H1 (cell line): ENCODE results near the gene ATF7. TPM values are rescaled to one million over a fixed set of nuclear protein-coding genes. Genes with fewer than 3 reads are reported as not detected.
A peak's percentile ranks its signal among the peaks of the same experiment; 100 is the strongest.

Experiments used
- CTCF ChIA-PET: fragments of 300-600 bp; sonication (Branson Sonifier 250); formaldehyde crosslinking; loops from one replicate; lab custom pipeline; 2021; ENCODE audit not compliant: partially characterized antibody; lab: Charles Lee
- POLR2A ChIA-PET: fragments of 300-600 bp; sonication (Branson Sonifier 250); formaldehyde crosslinking; loops from one replicate; lab custom pipeline; 2021; ENCODE audit warnings: inconsistent platforms; ENCODE audit not compliant: partially characterized antibody; lab: Charles Lee
- DNase-seq, 2 experiments: peaks; one replicate each; pipeline versions ENCODE4 v3.0.0 to v3.0.0-alpha.2; 2010 to 2022; ENCODE audit warnings: low spot score in 2 of 2, low read depth in 1 of 2, mixed read lengths in 1 of 2
- FAIRE-seq: peaks from 2 replicates; lab custom pipeline; 2011; peaks lifted over from hg19 to GRCh38; lab: Jason Lieb, UNC
- H2AFZ ChIP-seq: 2 replicates; pipeline ENCODE4 v1.8.1; 2012; ENCODE audit warnings: low read length, inconsistent platforms
- H2AK5ac ChIP-seq: 2 replicates; pipeline ENCODE4 v1.6.1; 2013; ENCODE audit warnings: low read depth, low read length
- H2BK120ac ChIP-seq: replicated peaks from 2 replicates; pipeline ENCODE3; 2013; ENCODE audit warnings: low read depth, low read length, inconsistent platforms
- H2BK12ac ChIP-seq: 2 replicates; pipeline ENCODE4 v1.6.1; 2013; ENCODE audit warnings: low read depth, low read length
- H2BK15ac ChIP-seq: 2 replicates; pipeline ENCODE4 v1.6.1; 2013; ENCODE audit warnings: low read length
- H2BK20ac ChIP-seq: 2 replicates; pipeline ENCODE4 v1.6.1; 2013; ENCODE audit warnings: low read length
- H2BK5ac ChIP-seq: 2 replicates; pipeline ENCODE4 v1.6.1; 2013; ENCODE audit warnings: low read depth, low read length
- H3K14ac ChIP-seq: 2 replicates; pipeline ENCODE4 v1.6.1; 2013; ENCODE audit warnings: inconsistent platforms; ENCODE audit not compliant: insufficient read length
- H3K18ac ChIP-seq: 2 replicates; pipeline ENCODE4 v1.6.1; 2013; ENCODE audit warnings: low read length; ENCODE audit errors: extremely low read depth
- H3K23ac ChIP-seq: 2 replicates; pipeline ENCODE4 v1.6.1; 2013; ENCODE audit warnings: inconsistent platforms; ENCODE audit not compliant: insufficient read length
- H3K23me2 ChIP-seq: 2 replicates; pipeline ENCODE4 v1.6.1; 2013; ENCODE audit warnings: low read depth, low read length
- H3K27ac ChIP-seq: 2 replicates; pipeline ENCODE4 v1.6.1; 2011; ENCODE audit warnings: low read depth, low read length, inconsistent platforms
- H3K27me3 ChIP-seq, 4 experiments: replicated peaks in 1 of 4; 1 replicate in 1 of 4; 2 replicates in 3 of 4; pipeline versions ENCODE4 v1.6.1 to v1.8.1; 2011 to 2013; ENCODE audit warnings: low read length in 3 of 4, mild to moderate bottlenecking in 3 of 4, inconsistent platforms in 2 of 4, mixed read lengths in 2 of 4, moderate library complexity in 1 of 4; ENCODE audit not compliant: control insufficient read depth in 3 of 4, insufficient read depth in 3 of 4; ENCODE audit errors: extremely low read depth in 1 of 4
- H3K36me3 ChIP-seq, 4 experiments: 2 replicates each; pipeline versions ENCODE4 v1.6.1 to v1.8.1; 2011 to 2013; ENCODE audit warnings: mild to moderate bottlenecking in 4 of 4, low read length in 3 of 4, moderate library complexity in 2 of 4, control low read depth in 1 of 4, inconsistent platforms in 1 of 4; ENCODE audit not compliant: insufficient read depth in 4 of 4, control insufficient read depth in 2 of 4
- H3K4ac ChIP-seq: replicated peaks from 2 replicates; pipeline ENCODE3; 2013; ENCODE audit warnings: low read length, low read depth, mixed read lengths, inconsistent platforms; ENCODE audit not compliant: insufficient read length
- H3K4me1 ChIP-seq, 4 experiments: replicated peaks in 1 of 4; 1 replicate in 1 of 4; 2 replicates in 3 of 4; pipeline versions ENCODE4 v1.6.1 to v1.8.1; 2011 to 2013; ENCODE audit warnings: low read length in 3 of 4, inconsistent platforms in 2 of 4, mixed read lengths in 1 of 4; ENCODE audit not compliant: insufficient read depth in 4 of 4, control insufficient read depth in 3 of 4
- H3K4me2 ChIP-seq, 2 experiments: 2 replicates each; pipeline versions ENCODE4 v1.6.1 to v1.8.1; 2011 to 2013; ENCODE audit warnings: low read depth in 2 of 2, low read length in 2 of 2, control low read depth in 1 of 2, inconsistent platforms in 1 of 2, mild to moderate bottlenecking in 1 of 2; ENCODE audit not compliant: insufficient read depth in 1 of 2
- H3K4me3 ChIP-seq, 4 experiments: fragments of 200-600, 300-600 bp in 1 of 4; sonication (generic), shearing (Covaris generic), sonication (Bioruptor Twin) in 1 of 4; 2 replicates each; pipeline versions ENCODE4 v1.5.1 to v1.8.1; 2011 to 2016; ENCODE audit warnings: low read length in 4 of 4, low read depth in 3 of 4, control low read depth in 2 of 4, inconsistent platforms in 2 of 4, mild to moderate bottlenecking in 2 of 4, mixed read lengths in 1 of 4, moderate library complexity in 1 of 4; ENCODE audit not compliant: insufficient read depth in 2 of 4; ENCODE audit errors: extremely low read depth in 1 of 4
- H3K56ac ChIP-seq: replicated peaks from 2 replicates; pipeline ENCODE3; 2013; ENCODE audit warnings: low read depth, mild to moderate bottlenecking, mixed read lengths, low read length, inconsistent platforms; ENCODE audit not compliant: insufficient read length
- H3K79me1 ChIP-seq: 2 replicates; pipeline ENCODE4 v1.6.1; 2013; ENCODE audit warnings: low read depth, low read length, control low read depth
- H3K79me2 ChIP-seq, 2 experiments: 2 replicates each; pipeline versions ENCODE4 v1.6.1 to v1.8.1; 2012 to 2013; ENCODE audit warnings: low read length in 2 of 2, mild to moderate bottlenecking in 2 of 2, inconsistent platforms in 1 of 2; ENCODE audit not compliant: insufficient read depth in 2 of 2, control insufficient read depth in 1 of 2
- H3K9ac ChIP-seq, 4 experiments: replicated peaks in 1 of 4; 1 replicate in 1 of 4; 2 replicates in 3 of 4; pipeline versions ENCODE4 v1.6.1 to v1.8.1; 2011 to 2013; ENCODE audit warnings: low read depth in 3 of 4, low read length in 3 of 4, control low read depth in 2 of 4, mild to moderate bottlenecking in 2 of 4, moderate library complexity in 2 of 4, inconsistent platforms in 1 of 4; ENCODE audit errors: extremely low read depth in 1 of 4
- H3K9me3 ChIP-seq, 2 experiments: 2 replicates each; pipeline versions ENCODE4 v1.6.1 to v1.8.1; 2012 to 2013; ENCODE audit warnings: mild to moderate bottlenecking in 2 of 2, moderate library complexity in 2 of 2, control low read depth in 1 of 2, inconsistent platforms in 1 of 2, low read depth in 1 of 2, low read length in 1 of 2, mixed read lengths in 1 of 2; ENCODE audit not compliant: insufficient read depth in 2 of 2
- H4K20me1 ChIP-seq, 2 experiments: replicated peaks in 1 of 2; 2 replicates each; pipeline versions ENCODE3 to v1.8.1; 2011 to 2013; ENCODE audit warnings: inconsistent platforms in 2 of 2, low read length in 2 of 2, mild to moderate bottlenecking in 1 of 2; ENCODE audit not compliant: insufficient read depth in 2 of 2, control insufficient read depth in 1 of 2
- H4K5ac ChIP-seq: 2 replicates; pipeline ENCODE4 v1.6.1; 2013; ENCODE audit warnings: low read length, low read depth, mixed read lengths, inconsistent platforms; ENCODE audit not compliant: insufficient read length
- H4K8ac ChIP-seq: 2 replicates; pipeline ENCODE4 v1.8.0; 2013; ENCODE audit warnings: mild to moderate bottlenecking, moderate library complexity, low read length, inconsistent platforms; ENCODE audit not compliant: insufficient read depth; ENCODE audit errors: extremely low read depth
- H4K91ac ChIP-seq: replicated peaks from 2 replicates; pipeline ENCODE3; 2013; ENCODE audit warnings: low read length, mixed read lengths, inconsistent platforms; ENCODE audit not compliant: insufficient read length
- CEBPB ChIP-seq: IDR thresholded peaks from 2 replicates; pipeline ENCODE4 v1.6.1; 2012; ENCODE audit warnings: low read depth, low read length
- KDM1A ChIP-seq: fragments of 200-600, 300-600 bp; sonication (generic); IDR thresholded peaks from 2 replicates; pipeline ENCODE4 v1.7.1; 2016; ENCODE audit warnings: mild to moderate bottlenecking, low read length, borderline replicate concordance
- MAFK ChIP-seq: IDR thresholded peaks from 2 replicates; pipeline ENCODE4 v1.6.1; 2012; ENCODE audit warnings: low read depth, mild to moderate bottlenecking, improper control_type of control experiment, low read length
- POLR2A ChIP-seq, 2 experiments: IDR thresholded peaks; 1 replicate in 1 of 2; 2 replicates in 1 of 2; pipeline ENCODE4 v1.6.1; 2011; ENCODE audit warnings: low read depth in 2 of 2, low read length in 2 of 2, mild to moderate bottlenecking in 2 of 2; ENCODE audit errors: control extremely low read depth in 1 of 2
- POLR2AphosphoS5 ChIP-seq: IDR thresholded peaks from 2 replicates; pipeline ENCODE4 v1.6.1; 2011; ENCODE audit warnings: low read depth, low read length
- RXRA ChIP-seq: IDR thresholded peaks from 2 replicates; pipeline ENCODE4 v1.6.1; 2011; ENCODE audit warnings: low read depth, mild to moderate bottlenecking, low read length, moderate library complexity; ENCODE audit not compliant: insufficient read depth
- SP1 ChIP-seq: IDR thresholded peaks from 2 replicates; pipeline ENCODE4 v1.6.1; 2011; ENCODE audit warnings: low read depth, low read length
- TEAD4 ChIP-seq: IDR thresholded peaks from 2 replicates; pipeline ENCODE4 v1.6.1; 2012; ENCODE audit warnings: low read depth, low read length, inconsistent platforms, mixed read lengths
- YY1 ChIP-seq: IDR thresholded peaks from 2 replicates; pipeline ENCODE4 v1.6.1; 2011; ENCODE audit warnings: low read depth, mild to moderate bottlenecking, low read length
- ZNF274 ChIP-seq: IDR thresholded peaks from 2 replicates; pipeline ENCODE4 v1.7.0; 2012; ENCODE audit warnings: low read length, borderline replicate concordance; ENCODE audit errors: extremely low read depth
- WGBS, 2 experiments: shearing (Covaris generic) in 1 of 2; methylation state at CpG; one replicate each; pipeline versions ENCODE4 v1.1.6 to v1.1.7; 2013 to 2015; ENCODE audit warnings: low lambda C conversion rate in 2 of 2, mixed read lengths in 2 of 2, inconsistent platforms in 1 of 2, low coverage in 1 of 2, missing lambda C conversion rate in 1 of 2; ENCODE audit not compliant: insufficient replicate concordance in 2 of 2, insufficient coverage in 1 of 2, insufficient read length in 1 of 2; ENCODE audit errors: extremely low coverage in 1 of 2, missing lambda C conversion rate in 1 of 2; 5-methylcytosine and 5-hydroxymethylcytosine counted together
- polyA plus RNA-seq, 7 experiments: library from polyadenylated mRNA; depleted of rRNA in 3 of 7; stranded (reverse) in 5 of 7; unstranded in 2 of 7; fragments of >200 nt in 5 of 7; fragments of 200-250 nt in 2 of 7; gene quantifications; 1 replicate in 5 of 7; 2 replicates in 1 of 7; 4 replicates in 1 of 7; pipeline versions ENCODE4 v1.2.1 to v1.2.3, GENCODE V29; 2011 to 2013; ENCODE audit warnings: missing spikeins in 2 of 7, mixed read lengths in 2 of 7
- total RNA-seq: library from RNA; stranded (reverse); fragmentation: NEBNext Ultra II Directional; extraction: Animal tissue kit (Norgen Biotek cat#: 25700); gene quantifications from 2 replicates; pipeline ENCODE4 v1.2.1, GENCODE V29; 2021
- TF ChIP-seq, protein P1 (sequence below): IDR thresholded peaks from 2 replicates; pipeline ENCODE4 v1.6.1; 2011; ENCODE audit warnings: low read length, improper control_type of control experiment

The ATF7 gene
- total and polyA plus RNA-seq, 2 of the 8 experiments (the other 6 are each of a cell fraction or from before 2014, with no cell fraction given): 10.1 to 16.6 TPM

- Histone ChIP-seq H3K14ac (no peak overlapping the region), H3K27ac (no peak overlapping the region), H3K36me3 (peaks cover 2 to 40% (median 14%) of the 10 kb centered on the region in 4 experiments; a peak in 5 of 8 replicates), H2BK120ac (no peak overlapping the region), H2AFZ (no peak overlapping the region), H3K23ac (no peak overlapping the region), H4K20me1 (peaks cover 12 to 28% of the 10 kb centered on the region in 2 experiments), H2BK12ac (no peak overlapping the region), H3K4me1 (peaks cover 0 to 5% (median 0%) of the 10 kb centered on the region in 4 experiments; a peak in 2 of 7 replicates), H3K4me2 (no peak overlapping the region), H3K9ac (no peak overlapping the region), H4K5ac (no peak overlapping the region), H2BK5ac (no peak overlapping the region), H3K56ac (no peak overlapping the region), H2BK20ac (no peak overlapping the region), H4K91ac (no peak overlapping the region), H3K4me3 (no peak overlapping the region), H3K23me2 (no peaks in the 10 kb centered on the region), H3K9me3 (no peaks in the 10 kb centered on the region), H2AK5ac (no peak overlapping the region), H3K4ac (no peak overlapping the region), H2BK15ac (no peak overlapping the region), H3K79me2 (no peaks in the 10 kb centered on the region), H4K8ac (peak overlapping the region; percentile 35; the same call in 1 of the 2 replicates), H3K79me1 (no peaks in the 10 kb centered on the region), H3K27me3 (no peaks in the 10 kb centered on the region), H3K18ac (no peak overlapping the region)
- TF ChIP-seq RXRA (no peak), MAFK (no peak), YY1 (no peak), CEBPB (no peak), POLR2A (IDR thresholded peaks at IDR 0.05; ENCODE audit: control extremely low read depth in 1 of 2, low read depth in 2 of 2, low read length in 2 of 2) (peak in 1 of 2 experiments; percentile 32; a peak in 1 of 3 replicates), KDM1A (no peak), ZNF274 (no peak), TEAD4 (no peak), SP1 (no peak), POLR2AphosphoS5 (peak; percentile 36; the same call in 1 of the 2 replicates)
- TF ChIP-seq, protein P1, sequence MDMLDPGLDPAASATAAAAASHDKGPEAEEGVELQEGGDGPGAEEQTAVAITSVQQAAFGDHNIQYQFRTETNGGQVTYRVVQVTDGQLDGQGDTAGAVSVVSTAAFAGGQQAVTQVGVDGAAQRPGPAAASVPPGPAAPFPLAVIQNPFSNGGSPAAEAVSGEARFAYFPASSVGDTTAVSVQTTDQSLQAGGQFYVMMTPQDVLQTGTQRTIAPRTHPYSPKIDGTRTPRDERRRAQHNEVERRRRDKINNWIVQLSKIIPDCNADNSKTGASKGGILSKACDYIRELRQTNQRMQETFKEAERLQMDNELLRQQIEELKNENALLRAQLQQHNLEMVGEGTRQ: no peak
- POLR2A ChIA-PET: interaction anchor here (0.7 to 67.0 kb wide), 3 partner anchors 7 to 65 kb away, joined by 3 to 3397 read pairs (median 3397); partner anchors contain the start of genes MAP3K12, NPFF, PCBP2 and PRR13
- 84% methylated on average over 17 of the region's 17 CpGs; no CpG with 5 or more reads in 1 of the 2 experiments for WGBS, 2 experiments
- CTCF ChIA-PET: interaction anchor here (1.0 to 6.7 kb wide), 6 partner anchors 10 to 135 kb away, joined by 3 to 51 read pairs (median 4); partner anchors contain the start of genes MAP3K12 and NPFF
- no peak for DNase-seq
- FAIRE-seq: no peak
Observed at GRCh38 chr12:53486736-53487487, 139.3 kb downstream of the ATF7 start.
